ENCODE data around the gene ALX4. TPM values are rescaled to one million over a fixed set of nuclear protein-coding genes. Genes with fewer than 3 reads are reported as not detected.

ALX4 gene
- total and polyA plus RNA-seq, 2 of the 8 experiments (the other 6 are each of a cell fraction or from before 2014, with no cell fraction given), result not detected

DNA sequence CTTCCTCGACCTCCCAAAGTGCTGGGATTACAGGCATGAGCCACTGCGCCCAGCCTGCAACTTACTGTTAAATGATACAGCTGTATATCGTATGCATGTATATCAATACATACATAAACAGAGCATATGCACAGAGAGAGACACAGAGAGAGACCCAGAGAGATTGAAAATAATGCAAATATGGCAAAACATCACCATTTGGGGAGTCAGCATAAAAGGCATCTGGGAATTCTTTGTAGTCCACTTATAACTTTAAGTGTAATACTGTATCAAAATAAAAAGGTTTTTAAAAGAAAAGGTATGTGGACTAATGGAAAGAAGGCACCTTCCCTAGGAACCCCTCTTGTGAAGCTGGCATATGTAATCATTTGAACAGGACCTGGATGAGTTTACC is 21.8 kb downstream of the ALX4 start:
- H2BK5ac ChIP-seq (ENCODE audit: low read depth, low read length), result no peak overlapping the region
- H2BK120ac ChIP-seq (replicated peaks; ENCODE audit: low read depth, low read length), result no peak overlapping the region
- no peak overlapping the region for H3K4ac ChIP-seq (replicated peaks; ENCODE audit: insufficient read length, low read depth, low read length)
- no peak overlapping the region for H2BK12ac ChIP-seq (ENCODE audit: low read depth, low read length)
- peaks cover 0 to 2% (median 0%) of the 10 kb centered on the region in 4 experiments; a peak in 1 of 7 replicates for H3K4me1 ChIP-seq (replicated peaks in 1 of 4; ENCODE audit: control insufficient read depth in 3 of 4, insufficient read depth in 4 of 4, low read length in 3 of 4)
- no peak for DNase-seq (ENCODE audit: low read depth in 1 of 2, low spot score in 2 of 2)
- H3K23ac ChIP-seq (ENCODE audit: insufficient read length), result no peak overlapping the region
- H3K27me3 ChIP-seq (replicated peaks in 1 of 4; ENCODE audit: control insufficient read depth in 3 of 4, extremely low read depth in 1 of 4, insufficient read depth in 3 of 4, low read length in 3 of 4), result no peaks in the 10 kb centered on the region
- no peak overlapping the region for H2AK5ac ChIP-seq (ENCODE audit: low read depth, low read length)
- H3K79me2 ChIP-seq (ENCODE audit: control insufficient read depth in 1 of 2, insufficient read depth in 2 of 2, low read length in 2 of 2), result no peaks in the 10 kb centered on the region
- no peak overlapping the region for H3K18ac ChIP-seq (ENCODE audit: extremely low read depth, low read length)
- H4K5ac ChIP-seq (ENCODE audit: insufficient read length, low read depth, low read length), result no peak overlapping the region
- H2AFZ ChIP-seq (ENCODE audit: low read length), result no peak overlapping the region
- no peak overlapping the region for H4K8ac ChIP-seq (ENCODE audit: extremely low read depth, insufficient read depth, low read length)
- no peak for FAIRE-seq
- WGBS, 2 experiments (ENCODE audit: extremely low coverage in 1 of 2, insufficient coverage in 1 of 2, insufficient read length in 1 of 2, insufficient replicate concordance in 2 of 2, low coverage in 1 of 2, low lambda C conversion rate in 2 of 2, missing lambda C conversion rate in 1 of 2), result 93% methylated on average over 3 of the region's 3 CpGs; no CpG with 5 or more reads in 1 of the 2 experiments
- H4K91ac ChIP-seq (replicated peaks; ENCODE audit: insufficient read length, low read length), result no peak overlapping the region
- ChIA-PET POLR2A (ENCODE audit: partially characterized antibody) (no interaction called here), CTCF (ENCODE audit: partially characterized antibody) (interaction anchor here (0.7 to 7.7 kb wide), 13 partner anchors 11 to 251 kb away, joined by 3 to 47 read pairs (median 5); no protein-coding TSS in a partner anchor)
- no peak overlapping the region for H3K14ac ChIP-seq (ENCODE audit: insufficient read length)
- H3K23me2 ChIP-seq (ENCODE audit: low read depth, low read length), result no peaks in the 10 kb centered on the region
- no peak overlapping the region for H3K9ac ChIP-seq (replicated peaks in 1 of 4; ENCODE audit: extremely low read depth in 1 of 4, low read depth in 3 of 4, low read length in 3 of 4)
- H2BK20ac ChIP-seq (ENCODE audit: low read length), result no peak overlapping the region
- no peak overlapping the region for H3K4me2 ChIP-seq (ENCODE audit: insufficient read depth in 1 of 2, low read depth in 2 of 2, low read length in 2 of 2)
- no peak overlapping the region for H3K4me3 ChIP-seq (ENCODE audit: extremely low read depth in 1 of 4, insufficient read depth in 2 of 4, low read depth in 3 of 4, low read length in 4 of 4)
- no peak overlapping the region for H3K56ac ChIP-seq (replicated peaks; ENCODE audit: insufficient read length, low read depth, low read length)
- H3K9me3 ChIP-seq (ENCODE audit: insufficient read depth in 2 of 2, low read depth in 1 of 2, low read length in 1 of 2), result no peaks in the 10 kb centered on the region
- no peaks in the 10 kb centered on the region for H4K20me1 ChIP-seq (replicated peaks in 1 of 2; ENCODE audit: control insufficient read depth in 1 of 2, insufficient read depth in 2 of 2, low read length in 2 of 2)
- no peak overlapping the region for H2BK15ac ChIP-seq (ENCODE audit: low read length)
- H3K36me3 ChIP-seq (ENCODE audit: control insufficient read depth in 2 of 4, insufficient read depth in 4 of 4, low read length in 3 of 4), result no peaks in the 10 kb centered on the region
- no peaks in the 10 kb centered on the region for H3K79me1 ChIP-seq (ENCODE audit: low read depth, low read length)
- H3K27ac ChIP-seq (ENCODE audit: low read depth, low read length), result no peak overlapping the region
- no peak for TF ChIP-seq SP2 (IDR thresholded peaks at IDR 0.05; ENCODE audit: low read length)
- TF ChIP-seq GABPA (IDR thresholded peaks at IDR 0.05; ENCODE audit: borderline replicate concordance, insufficient read depth, low read length), result no peak
- TF ChIP-seq HDAC6 (IDR thresholded peaks at IDR 0.05; ENCODE audit: low read depth, low read length), result no peak
- TF ChIP-seq TAF7 (optimal IDR thresholded peaks at IDR 0.05; ENCODE audit: borderline replicate concordance, low read depth, low read length), result no peak
- no peak for TF ChIP-seq KDM1A (IDR thresholded peaks at IDR 0.05; ENCODE audit: borderline replicate concordance, low read length)
- TF ChIP-seq JUND (IDR thresholded peaks at IDR 0.05; ENCODE audit: low read length), result no peak
- no peak for TF ChIP-seq RBBP5 (IDR thresholded peaks at IDR 0.05; ENCODE audit: borderline replicate concordance, low read depth, low read length)
- no peak for TF ChIP-seq POLR2AphosphoS5 (IDR thresholded peaks at IDR 0.05; ENCODE audit: low read depth, low read length)
- no peak for TF ChIP-seq YY1 (IDR thresholded peaks at IDR 0.05; ENCODE audit: low read depth, low read length)
- no peak for TF ChIP-seq MAFK (IDR thresholded peaks at IDR 0.05; ENCODE audit: low read depth, low read length)
- TF ChIP-seq POLR2A (IDR thresholded peaks at IDR 0.05; ENCODE audit: control extremely low read depth in 1 of 2, low read depth in 2 of 2, low read length in 2 of 2), result no peak
- TF ChIP-seq, protein P1, sequence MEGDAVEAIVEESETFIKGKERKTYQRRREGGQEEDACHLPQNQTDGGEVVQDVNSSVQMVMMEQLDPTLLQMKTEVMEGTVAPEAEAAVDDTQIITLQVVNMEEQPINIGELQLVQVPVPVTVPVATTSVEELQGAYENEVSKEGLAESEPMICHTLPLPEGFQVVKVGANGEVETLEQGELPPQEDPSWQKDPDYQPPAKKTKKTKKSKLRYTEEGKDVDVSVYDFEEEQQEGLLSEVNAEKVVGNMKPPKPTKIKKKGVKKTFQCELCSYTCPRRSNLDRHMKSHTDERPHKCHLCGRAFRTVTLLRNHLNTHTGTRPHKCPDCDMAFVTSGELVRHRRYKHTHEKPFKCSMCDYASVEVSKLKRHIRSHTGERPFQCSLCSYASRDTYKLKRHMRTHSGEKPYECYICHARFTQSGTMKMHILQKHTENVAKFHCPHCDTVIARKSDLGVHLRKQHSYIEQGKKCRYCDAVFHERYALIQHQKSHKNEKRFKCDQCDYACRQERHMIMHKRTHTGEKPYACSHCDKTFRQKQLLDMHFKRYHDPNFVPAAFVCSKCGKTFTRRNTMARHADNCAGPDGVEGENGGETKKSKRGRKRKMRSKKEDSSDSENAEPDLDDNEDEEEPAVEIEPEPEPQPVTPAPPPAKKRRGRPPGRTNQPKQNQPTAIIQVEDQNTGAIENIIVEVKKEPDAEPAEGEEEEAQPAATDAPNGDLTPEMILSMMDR (IDR thresholded peaks at IDR 0.05; ENCODE audit: control extremely low read depth in 1 of 3, insufficient read depth in 1 of 3, low read depth in 1 of 3, low read length in 3 of 3), result no peak
- no peak for TF ChIP-seq SUZ12 (IDR thresholded peaks at IDR 0.05; ENCODE audit: low read length)
